Astrocyte (in vitro differentiated cells and primary cell): ENCODE measurements around the gene DAO.

Source experiments
- EZH2 ChIP-seq: IDR thresholded peaks from 2 replicates; pipeline ENCODE4 v1.6.1; 2012; ENCODE audit warnings: mild to moderate bottlenecking, low read length, inconsistent platforms; ENCODE audit not compliant: insufficient read depth
- TF ChIP-seq, protein P1 (sequence below): IDR thresholded peaks from 2 replicates; pipeline ENCODE4 v1.5.1; 2011; ENCODE audit warnings: low read depth, mild to moderate bottlenecking, inconsistent platforms, low read length, moderate library complexity; ENCODE audit not compliant: insufficient read depth

- TF ChIP-seq, protein P1, sequence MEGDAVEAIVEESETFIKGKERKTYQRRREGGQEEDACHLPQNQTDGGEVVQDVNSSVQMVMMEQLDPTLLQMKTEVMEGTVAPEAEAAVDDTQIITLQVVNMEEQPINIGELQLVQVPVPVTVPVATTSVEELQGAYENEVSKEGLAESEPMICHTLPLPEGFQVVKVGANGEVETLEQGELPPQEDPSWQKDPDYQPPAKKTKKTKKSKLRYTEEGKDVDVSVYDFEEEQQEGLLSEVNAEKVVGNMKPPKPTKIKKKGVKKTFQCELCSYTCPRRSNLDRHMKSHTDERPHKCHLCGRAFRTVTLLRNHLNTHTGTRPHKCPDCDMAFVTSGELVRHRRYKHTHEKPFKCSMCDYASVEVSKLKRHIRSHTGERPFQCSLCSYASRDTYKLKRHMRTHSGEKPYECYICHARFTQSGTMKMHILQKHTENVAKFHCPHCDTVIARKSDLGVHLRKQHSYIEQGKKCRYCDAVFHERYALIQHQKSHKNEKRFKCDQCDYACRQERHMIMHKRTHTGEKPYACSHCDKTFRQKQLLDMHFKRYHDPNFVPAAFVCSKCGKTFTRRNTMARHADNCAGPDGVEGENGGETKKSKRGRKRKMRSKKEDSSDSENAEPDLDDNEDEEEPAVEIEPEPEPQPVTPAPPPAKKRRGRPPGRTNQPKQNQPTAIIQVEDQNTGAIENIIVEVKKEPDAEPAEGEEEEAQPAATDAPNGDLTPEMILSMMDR, result no peak
- TF ChIP-seq EZH2, result no peak
Observed at GRCh38 chr12:108839018-108839889, 40.6 kb upstream of the DAO start.
